OCI-LY3 (cell line): Measurements from ENCODE around the gene C17orf67.

Source experiments
- CTCF ChIP-seq: fragments of 200-600, 300-600 bp; sonication (generic); IDR thresholded peaks from 2 replicates; pipeline ENCODE4 v1.5.1; 2014; ENCODE audit warnings: antibody characterized with exemption, low read length, low read depth
- EZH2phosphoT487 ChIP-seq: fragments of 200-600 bp; shearing (Covaris generic); IDR thresholded peaks from 2 replicates; pipeline ENCODE4 v1.6.1; 2018; ENCODE audit warnings: antibody characterized with exemption, mixed run types, low read depth

GRCh38 chr17:56870081-56870651 lies 36.4 kb upstream of the C17orf67 start:
- TF ChIP-seq EZH2phosphoT487 (no peak), CTCF (no peak)
